ENCODE measurements around the gene NKTR.

NKTR gene

GRCh38 chr3:42651248-42652091 lies 51.0 kb downstream of the NKTR start:
- no peak for DNase-seq

- DNase-seq, result no peak
These were observed 51.7 kb downstream of the NKTR start for GRCh38 chr3:42652251-42652610.

GRCh38 chr3:42652611-42653302 lies 52.3 kb downstream of the NKTR start:
- DNase-seq, result peak in 1 of 2 experiments; percentile 15

GRCh38 chr3:42653303-42653559 lies 52.7 kb downstream of the NKTR start:
- DNase-seq, result no peak

- peak in 1 of 2 experiments; percentile 51 for DNase-seq
These were observed 53.3 kb downstream of the NKTR start, which contains the start of gene ZBTB47 for GRCh38 chr3:42653560-42654330. Gene ZBTB47 (plus strand): TSS chr3:42653697. CDS start chr3:42658356, 4,659 bp downstream.

- DNase-seq, result peak in 1 of 2 experiments; percentile 51
These were observed 54.1 kb downstream of the NKTR start for GRCh38 chr3:42654331-42655201.

- DNase-seq, result no peak
These were observed 54.9 kb downstream of the NKTR start for GRCh38 chr3:42655331-42655888.

- DNase-seq, result no peak
These were observed 55.6 kb downstream of the NKTR start for GRCh38 chr3:42655980-42656679.

GRCh38 chr3:42656680-42657610 lies 56.5 kb downstream of the NKTR start:
- no peak for DNase-seq

GRCh38 chr3:42657675-42658074 lies 57.2 kb downstream of the NKTR start:
- no peak for DNase-seq

- DNase-seq, result no peak
These were observed 57.7 kb downstream of the NKTR start for GRCh38 chr3:42658091-42658770.

GRCh38 chr3:42658771-42659390 lies 58.4 kb downstream of the NKTR start:
- DNase-seq, result no peak

- DNase-seq, result no peak
These were observed 59.1 kb downstream of the NKTR start for GRCh38 chr3:42659451-42660130.

GRCh38 chr3:42660131-42660715 lies 59.7 kb downstream of the NKTR start:
- DNase-seq, result no peak

GRCh38 chr3:42660898-42661297 lies 60.4 kb downstream of the NKTR start:
- peak in 1 of 2 experiments; percentile 31 for DNase-seq

- no peak for DNase-seq
These were observed 61.1 kb downstream of the NKTR start for GRCh38 chr3:42661593-42662022.

- DNase-seq, result no peak
These were observed 61.7 kb downstream of the NKTR start for GRCh38 chr3:42662037-42662812.

Measured in NCI-H524 (cell line).